ENCODE data around the gene MUC2.

GRCh38 chr11:1087961-1088926 is 13.6 kb downstream of the MUC2 start:
- TF ChIP-seq YBX1 (IDR thresholded peaks at IDR 0.05) (no peak), NFYB (IDR thresholded peaks at IDR 0.05; ENCODE audit: insufficient read depth, low read depth, low read length) (no peak), RCOR1 (conservative IDR thresholded peaks at IDR 0.05; ENCODE audit: low read depth, low read length) (no peak), USF1 (IDR thresholded peaks at IDR 0.05; ENCODE audit: borderline replicate concordance, extremely low read length, insufficient read depth, low read depth, low read length) (no peak), EP300 (IDR thresholded peaks at IDR 0.05; ENCODE audit: borderline replicate concordance in 1 of 2, control insufficient read depth in 1 of 2, low read depth in 2 of 2, low read length in 2 of 2) (no peak), CTCF (IDR thresholded peaks at IDR 0.05 in 2 of 3, conservative IDR thresholded peaks at IDR 0.05 in 1 of 3; ENCODE audit: control insufficient read depth in 2 of 3, extremely low read depth in 1 of 3, insufficient read depth in 1 of 3, low read depth in 3 of 3, low read length in 3 of 3) (no peak), JUND (IDR thresholded peaks at IDR 0.05; ENCODE audit: low read depth, low read length) (no peak), POLR2A (IDR thresholded peaks at IDR 0.05; ENCODE audit: low read depth, low read length) (no peak), CREB1 (IDR thresholded peaks at IDR 0.05; ENCODE audit: low read depth) (no peak), MXI1 (IDR thresholded peaks at IDR 0.05; ENCODE audit: low read depth, low read length) (no peak), NR2C2 (IDR thresholded peaks at IDR 0.05; ENCODE audit: borderline replicate concordance, control insufficient read depth, insufficient read length, low read depth) (no peak), SREBF2 (IDR thresholded peaks at IDR 0.05; ENCODE audit: low read length) (no peak)
